ENCODE data around the gene CNR2.
A peak's percentile ranks its signal among the peaks of the same experiment; 100 is the strongest.
"Not testable (repeated sequence)": the region's sequence is repeated elsewhere in the genome, so short reads cannot be mapped to it uniquely, and the experiment has no call there.

CNR2 gene

DNA sequence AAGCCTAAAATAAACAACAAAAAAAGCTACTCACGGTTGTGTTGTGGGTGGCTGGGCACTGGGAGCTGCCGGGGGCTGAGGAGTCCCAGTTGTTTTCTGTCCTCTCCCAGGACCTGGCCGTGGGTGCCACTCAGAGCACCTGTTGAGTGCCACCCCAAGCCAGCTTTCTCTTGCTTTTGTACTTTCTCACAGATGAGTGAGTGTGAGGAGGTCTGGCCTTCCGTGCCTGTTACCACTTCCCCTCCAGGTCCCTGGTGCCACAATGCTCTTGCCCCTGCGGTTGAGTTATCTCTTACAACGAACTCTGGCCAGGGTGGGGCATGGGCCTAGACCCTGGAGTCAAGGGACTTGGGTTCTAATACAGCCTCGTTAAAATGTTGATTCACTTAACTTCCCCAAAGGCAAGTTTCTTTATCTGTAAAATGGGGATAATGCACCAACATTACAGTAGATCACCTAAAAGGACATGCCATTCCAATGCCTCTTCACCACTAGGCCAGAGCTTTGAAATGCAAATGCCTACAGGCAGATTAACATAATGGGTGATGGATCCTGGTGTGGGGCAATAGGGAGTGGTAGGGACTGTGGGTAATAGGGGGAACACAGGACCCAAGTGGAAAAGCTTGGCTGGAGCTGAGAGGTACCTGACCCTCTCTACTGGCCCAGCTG lies at the start of gene CNR2:
Gene CNR2, minus strand, starts transcription at position 151 of the 669 bp plus-strand sequence. CDS start 37,745 bp downstream, outside the sequence.
- no peak for DNase-seq

DNA sequence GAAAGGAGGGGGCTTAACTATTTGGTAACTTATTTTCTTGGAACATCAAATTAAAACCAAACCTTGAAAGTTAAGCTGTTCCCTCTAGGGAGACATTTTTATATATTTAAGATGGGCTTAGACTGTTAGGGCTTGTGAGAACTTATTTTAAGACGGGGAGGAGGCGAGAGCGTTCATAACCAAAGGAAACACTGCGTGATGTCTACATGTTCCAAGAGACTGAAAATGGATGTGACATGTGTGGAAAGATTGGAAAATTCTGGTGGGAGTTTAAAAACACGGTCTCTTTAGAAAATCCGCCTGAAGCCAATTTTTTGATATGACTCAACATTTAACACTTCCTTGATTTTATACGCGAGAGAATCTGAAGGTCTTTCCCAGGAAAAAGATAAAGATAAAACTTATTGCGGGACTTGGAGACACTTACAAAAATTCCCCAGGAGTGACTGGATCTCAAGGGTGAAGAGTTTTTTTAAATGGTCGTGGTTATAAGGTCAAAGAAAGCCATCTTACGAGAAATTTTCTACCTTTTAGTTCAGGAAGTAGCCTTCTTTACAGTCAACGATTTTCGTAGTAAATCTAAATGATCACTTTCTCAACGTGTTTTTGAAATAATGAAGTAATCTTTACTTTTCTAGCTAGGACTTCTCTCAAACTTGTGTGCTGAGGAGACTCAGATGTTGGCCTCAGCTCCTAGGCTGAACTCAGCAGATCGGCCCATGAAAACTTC lies 47.3 kb upstream of the CNR2 start:
- DNase-seq, result peak in 1 of 2 experiments; percentile 27

GRCh38 chr1:23959461-23960290 lies 46.5 kb upstream of the CNR2 start, which contains the start of gene PNRC2:
PNRC2 (plus strand) TSS chr1:23959828; CDS start chr1:23961458, 1,630 bp downstream.
- DNase-seq, result peak; percentile 61 to 90

GRCh38 chr1:23958810-23959460 lies 45.8 kb upstream of the CNR2 start:
- DNase-seq, result peak; percentile 79 to 91

DNA sequence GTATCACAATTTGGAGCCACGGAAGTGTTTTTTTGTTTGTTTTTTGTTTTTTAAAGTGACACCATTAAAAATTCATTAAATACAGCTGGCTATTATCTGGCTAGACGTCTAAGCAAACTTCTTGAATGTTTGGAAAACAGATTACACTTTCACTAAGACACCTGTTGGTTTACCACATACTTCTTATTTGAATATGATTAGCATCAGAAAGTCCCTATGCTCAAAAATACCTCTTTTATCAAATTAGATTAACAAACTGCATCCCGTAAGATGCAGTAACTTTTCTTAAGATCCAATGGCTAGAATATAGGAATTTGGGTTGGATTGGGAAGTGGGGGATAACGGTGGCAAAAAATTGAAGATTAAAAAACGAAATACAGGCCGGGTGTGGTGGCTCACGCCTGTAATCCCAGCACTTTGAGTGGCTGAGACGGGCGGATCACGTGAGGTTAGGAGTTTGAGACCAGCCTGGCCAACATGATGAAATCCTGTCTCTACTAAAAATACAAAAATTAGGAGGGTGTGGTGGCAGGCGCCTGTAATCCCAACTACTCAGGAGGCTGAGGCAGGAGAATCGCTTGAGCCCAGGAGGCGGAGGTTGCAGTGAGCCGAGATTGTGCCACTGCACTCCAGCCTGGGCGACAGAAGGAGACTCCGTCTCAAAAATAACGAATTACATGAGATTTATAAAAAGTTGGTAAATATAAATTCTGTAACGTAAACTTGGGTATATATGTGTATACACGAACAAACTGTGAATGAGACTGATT lies 45.1 kb upstream of the CNR2 start:
- not testable (repeated sequence) for DNase-seq

DNA sequence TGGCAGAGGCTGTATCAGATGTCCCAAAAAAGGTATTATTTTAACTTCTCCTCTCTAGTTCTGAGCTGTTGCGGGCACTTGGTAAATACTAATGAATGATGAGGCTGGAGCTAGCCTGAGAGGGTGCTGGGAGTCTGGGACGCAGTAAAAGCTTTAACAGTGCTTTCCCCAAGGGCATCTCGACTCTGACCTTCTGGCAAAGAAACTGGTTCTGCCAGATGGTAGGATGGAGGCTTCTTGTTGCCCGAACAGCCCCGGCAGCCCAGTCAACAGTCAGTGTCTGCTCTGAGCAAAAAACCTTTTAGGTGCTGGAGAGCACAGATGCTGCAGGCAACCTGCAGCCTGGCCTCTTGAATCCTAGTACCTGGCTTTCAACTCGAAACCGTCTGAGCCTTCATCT lies 43.9 kb upstream of the CNR2 start:
- DNase-seq, result no peak

DNA sequence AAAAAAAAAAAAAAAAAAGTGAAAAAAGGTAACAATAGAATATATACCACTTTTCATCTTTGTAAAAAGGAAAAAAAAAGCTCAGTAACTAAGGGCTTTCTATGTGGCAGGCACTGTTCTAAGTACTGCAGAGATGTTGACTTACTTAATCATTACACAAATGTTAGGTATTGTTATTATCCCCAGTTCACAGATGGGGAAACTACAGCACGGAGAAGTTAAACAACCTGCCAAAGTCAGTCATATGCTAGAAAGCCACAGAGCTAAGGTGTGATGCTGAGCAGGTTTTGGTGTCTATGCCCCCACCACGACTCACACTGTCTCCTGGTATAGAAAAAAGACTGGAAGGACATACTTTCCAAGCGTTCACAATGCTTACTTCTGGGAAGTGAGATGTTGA lies 39.9 kb upstream of the CNR2 start:
- DNase-seq, result no peak

GRCh38 chr1:23947366-23947765 lies 34.2 kb upstream of the CNR2 start:
- no peak for DNase-seq

GRCh38 chr1:23936481-23937176 lies 23.5 kb upstream of the CNR2 start:
- no peak for DNase-seq

GRCh38 chr1:23931491-23931880 lies 18.3 kb upstream of the CNR2 start:
- no peak for DNase-seq

DNA sequence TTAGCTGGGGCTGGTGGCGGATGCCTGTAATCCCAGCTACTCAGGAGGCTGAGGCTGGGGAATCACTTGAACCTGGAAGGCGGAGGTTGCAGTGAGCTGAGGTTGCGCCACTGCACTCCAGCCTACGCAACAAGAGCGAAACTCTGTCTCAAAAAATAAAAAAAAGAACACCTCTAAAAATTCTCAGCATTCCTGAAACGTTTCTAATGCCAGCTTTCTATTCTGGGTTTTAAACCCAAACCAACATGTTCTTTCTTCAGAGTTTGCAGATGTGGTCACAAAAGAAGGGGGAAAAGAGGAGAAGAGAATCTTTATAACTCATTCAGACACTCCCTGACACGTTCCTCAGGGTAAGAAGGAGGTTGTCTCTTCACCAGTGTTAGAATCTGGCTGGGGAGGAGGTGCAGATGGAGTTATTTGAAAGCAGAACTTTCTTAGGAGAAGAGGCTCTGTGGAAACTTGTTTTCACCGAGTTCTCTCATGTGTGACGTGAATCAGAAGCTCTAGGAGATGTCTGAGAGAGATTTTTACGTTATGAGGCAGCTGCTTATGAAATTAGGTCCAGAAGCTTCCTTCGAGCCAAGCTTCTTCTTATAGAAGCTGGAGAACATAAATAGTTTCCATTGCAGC lies 17.8 kb upstream of the CNR2 start:
- DNase-seq, result no peak

GRCh38 chr1:23930270-23930669 lies 17.1 kb upstream of the CNR2 start:
- no peak for DNase-seq

GRCh38 chr1:23928789-23929188 lies 15.6 kb upstream of the CNR2 start:
- DNase-seq, result no peak

DNA sequence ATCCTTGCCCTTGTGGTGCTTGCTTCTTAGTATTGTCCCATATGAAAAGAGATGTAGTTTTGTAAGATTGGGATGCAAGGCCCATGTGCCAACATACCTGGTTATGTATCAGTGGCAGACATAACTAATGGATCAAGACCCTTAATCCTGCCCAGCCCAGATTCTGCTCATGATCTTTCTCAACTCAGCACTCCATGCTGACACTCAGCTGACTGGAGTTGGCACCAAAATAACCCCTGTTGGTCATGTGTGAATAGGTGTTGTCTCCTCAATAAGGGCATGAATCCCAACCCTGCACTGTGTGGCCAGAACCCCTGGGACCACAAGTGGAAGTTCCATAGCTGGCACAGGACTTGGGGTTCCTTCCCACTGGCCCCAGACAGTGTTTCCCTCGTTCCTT lies 13.9 kb upstream of the CNR2 start:
- no peak for DNase-seq

GRCh38 chr1:23925279-23925678 lies 12.1 kb upstream of the CNR2 start:
- no peak for DNase-seq

DNA sequence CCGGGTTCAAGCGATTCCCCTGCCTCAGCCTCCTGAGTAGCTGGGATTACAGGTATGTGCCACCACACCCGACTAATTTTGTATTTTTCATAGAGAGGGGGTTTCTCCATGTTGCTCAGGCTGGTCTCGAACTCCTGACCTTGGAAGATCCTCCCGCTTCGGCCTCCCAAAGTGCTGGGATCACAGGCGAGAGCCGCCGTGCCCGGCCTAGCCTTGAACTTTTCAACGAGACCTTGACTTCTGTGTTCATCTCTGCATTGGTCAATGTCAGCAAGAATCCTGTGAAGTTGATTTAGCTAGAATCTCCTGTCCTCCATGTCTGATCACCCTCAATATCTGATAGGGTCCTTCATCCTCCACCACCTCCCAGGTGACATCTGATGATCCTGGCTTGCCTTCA lies 11.4 kb upstream of the CNR2 start:
- no peak for DNase-seq

GRCh38 chr1:23923592-23924499 lies 10.7 kb upstream of the CNR2 start:
- DNase-seq, result no peak

DNA sequence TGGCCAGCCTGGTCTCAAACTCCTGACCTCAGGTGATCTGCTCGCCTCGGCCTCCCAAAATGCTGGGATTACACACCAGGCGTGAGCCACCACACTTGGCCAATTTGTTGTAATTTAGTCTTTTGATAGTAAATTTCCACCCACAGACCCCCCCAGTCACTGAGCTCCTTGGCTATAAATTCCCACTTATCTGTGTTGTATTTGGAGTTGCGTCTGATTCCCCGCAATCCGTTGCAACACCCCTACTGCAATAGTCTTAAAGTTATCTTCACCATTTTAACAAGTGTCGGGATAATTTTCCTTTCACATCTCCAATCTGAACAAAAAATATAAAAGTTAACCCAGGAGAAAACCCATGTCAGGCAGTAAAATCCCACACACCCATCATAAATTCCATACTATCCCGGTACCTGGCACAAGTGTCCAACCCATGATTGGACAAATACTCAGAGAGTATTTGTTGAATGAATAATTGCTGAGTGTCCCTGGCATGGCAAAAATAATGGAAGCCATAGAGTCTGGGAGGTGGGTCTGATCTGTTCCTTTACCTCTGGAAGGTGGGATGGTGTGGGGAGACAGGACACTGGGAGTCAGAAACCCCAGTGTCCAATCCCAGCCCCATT lies 9.3 kb upstream of the CNR2 start:
- no peak for DNase-seq
